KBM-7 (cell line): Measurements from ENCODE around the gene SSBP4.
"Not testable (repeated sequence)": the region's sequence is repeated elsewhere in the genome, so short reads cannot be mapped to it uniquely, and the experiment has no call there.

ENCODE experiments used
- DNase-seq: peaks from one replicate; pipeline ENCODE4 v3.0.0-alpha.2; 2015
- in situ Hi-C: fragments of 300-500 bp; cut with MboI; formaldehyde crosslinking; loops from 2 replicates; pipeline ENCODE4 v1.14.3; 2020; ENCODE audit warnings: low sequenced_read_pairs, low pct_unique_long_range_greater_than_20kb, mixed read lengths

Gene SSBP4

DNA sequence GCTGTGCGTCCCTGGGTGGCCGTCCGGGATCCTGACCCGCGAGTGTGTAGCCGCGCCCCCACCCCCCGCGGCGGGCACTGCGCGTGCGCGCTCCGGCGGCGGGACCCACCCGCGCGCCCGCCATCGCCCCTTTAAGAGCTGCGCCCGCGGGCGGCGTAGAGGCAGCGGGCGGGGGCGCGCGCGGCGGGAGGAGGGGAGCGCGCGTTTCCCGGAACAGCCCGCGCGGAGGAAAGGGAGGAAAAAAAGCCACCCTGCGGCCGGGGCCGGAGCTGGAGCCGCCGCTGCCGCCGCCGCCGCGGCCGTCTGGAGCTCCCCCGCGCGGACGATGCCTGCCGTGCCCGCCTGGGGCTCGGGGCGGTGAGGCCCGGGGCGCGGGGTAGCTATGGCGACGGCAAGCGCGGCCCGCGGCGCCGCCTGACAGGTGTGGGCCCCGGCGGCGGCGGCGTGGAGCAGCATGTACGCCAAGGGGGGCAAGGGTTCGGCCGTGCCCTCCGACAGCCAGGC lies at the start of gene SSBP4:
Gene SSBP4, plus strand, starts transcription at position 204 of the 504 bp plus-strand sequence. Its CDS starts 251 bp downstream, at position 455.
- in situ Hi-C loops, result no loop called here
- DNase-seq, result peak; percentile 89

DNA sequence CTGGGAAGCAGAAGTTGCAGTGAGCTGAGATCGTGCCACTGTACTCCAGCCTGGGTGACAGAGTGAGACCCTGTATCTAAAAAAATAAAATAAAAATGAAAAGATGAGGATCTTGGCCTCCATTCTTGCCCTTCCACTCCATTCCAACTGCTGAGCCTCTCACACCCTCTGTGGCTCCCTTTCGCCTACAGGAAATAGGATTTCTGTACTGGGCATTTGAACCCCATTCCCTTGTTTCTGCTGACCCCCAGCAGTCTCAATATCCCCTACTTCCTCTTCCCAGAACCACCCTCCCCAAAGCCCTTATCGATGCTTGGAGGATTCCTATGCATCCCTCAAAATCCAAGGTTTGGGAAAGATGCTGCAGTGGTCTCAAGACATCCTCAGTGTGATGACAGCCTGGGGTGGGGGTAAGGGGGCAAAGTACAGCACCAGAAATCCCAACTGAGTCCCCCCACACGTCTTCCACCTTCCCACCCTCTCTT lies 45.7 kb upstream of the SSBP4 start:
- in situ Hi-C loops, result no loop called here
- DNase-seq, result no peak

DNA sequence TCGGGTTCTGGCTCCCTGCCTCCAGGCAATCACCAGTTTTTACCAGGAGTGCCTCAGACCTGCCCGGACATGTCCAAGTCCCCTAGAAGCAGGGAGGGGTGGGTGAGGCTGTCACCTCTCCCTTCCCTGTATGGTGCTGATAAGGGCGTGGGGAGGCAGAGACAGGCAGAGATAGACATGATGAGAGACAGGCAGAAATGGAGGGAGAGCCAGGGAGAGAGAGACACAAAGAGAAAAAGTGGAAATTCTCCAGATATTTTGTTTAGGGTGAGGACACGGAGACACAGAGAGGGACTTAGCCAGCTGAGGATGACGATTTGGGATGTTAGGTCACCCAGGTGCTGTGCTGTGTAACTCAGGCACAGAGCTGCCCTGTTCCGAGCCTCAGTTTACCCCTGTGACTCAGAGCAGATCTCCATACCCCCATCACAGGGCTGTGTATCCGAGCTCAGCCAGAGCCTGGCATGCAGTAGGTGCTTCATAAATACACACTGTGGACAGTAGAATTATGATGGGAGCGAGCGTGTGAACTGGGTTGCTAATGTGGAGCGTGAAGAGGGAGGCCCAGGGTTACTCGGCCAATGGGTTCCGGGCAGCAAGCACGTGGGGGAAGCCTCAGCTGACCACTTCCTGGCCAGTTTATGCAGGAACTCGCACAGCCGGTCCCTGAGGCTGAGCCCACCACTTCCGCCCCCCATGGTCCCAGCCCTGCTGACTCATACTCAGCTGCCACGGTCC lies 45.1 kb upstream of the SSBP4 start:
- DNase-seq, result peak; percentile 95
- in situ Hi-C loops, result no loop called here

DNA sequence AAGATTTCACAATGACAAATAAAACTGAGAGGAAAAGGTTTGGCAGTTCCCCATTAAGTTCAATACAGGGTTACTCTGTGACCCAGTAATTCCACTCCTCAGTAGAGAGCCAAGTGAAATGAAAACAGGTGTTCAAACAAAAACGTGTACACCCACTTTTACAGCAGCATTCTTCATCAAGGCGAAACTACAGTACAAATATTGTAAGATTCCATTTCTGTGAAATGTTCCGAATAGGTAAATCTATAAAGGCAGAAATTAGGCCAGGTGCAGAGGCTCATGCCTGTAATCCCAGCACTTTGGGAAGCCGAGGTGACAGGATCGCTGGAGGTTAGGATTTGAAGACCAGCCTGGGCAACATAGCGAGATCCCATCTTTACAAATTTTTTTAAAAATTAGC lies 42.2 kb upstream of the SSBP4 start:
- in situ Hi-C loops, result no loop called here
- no peak for DNase-seq

DNA sequence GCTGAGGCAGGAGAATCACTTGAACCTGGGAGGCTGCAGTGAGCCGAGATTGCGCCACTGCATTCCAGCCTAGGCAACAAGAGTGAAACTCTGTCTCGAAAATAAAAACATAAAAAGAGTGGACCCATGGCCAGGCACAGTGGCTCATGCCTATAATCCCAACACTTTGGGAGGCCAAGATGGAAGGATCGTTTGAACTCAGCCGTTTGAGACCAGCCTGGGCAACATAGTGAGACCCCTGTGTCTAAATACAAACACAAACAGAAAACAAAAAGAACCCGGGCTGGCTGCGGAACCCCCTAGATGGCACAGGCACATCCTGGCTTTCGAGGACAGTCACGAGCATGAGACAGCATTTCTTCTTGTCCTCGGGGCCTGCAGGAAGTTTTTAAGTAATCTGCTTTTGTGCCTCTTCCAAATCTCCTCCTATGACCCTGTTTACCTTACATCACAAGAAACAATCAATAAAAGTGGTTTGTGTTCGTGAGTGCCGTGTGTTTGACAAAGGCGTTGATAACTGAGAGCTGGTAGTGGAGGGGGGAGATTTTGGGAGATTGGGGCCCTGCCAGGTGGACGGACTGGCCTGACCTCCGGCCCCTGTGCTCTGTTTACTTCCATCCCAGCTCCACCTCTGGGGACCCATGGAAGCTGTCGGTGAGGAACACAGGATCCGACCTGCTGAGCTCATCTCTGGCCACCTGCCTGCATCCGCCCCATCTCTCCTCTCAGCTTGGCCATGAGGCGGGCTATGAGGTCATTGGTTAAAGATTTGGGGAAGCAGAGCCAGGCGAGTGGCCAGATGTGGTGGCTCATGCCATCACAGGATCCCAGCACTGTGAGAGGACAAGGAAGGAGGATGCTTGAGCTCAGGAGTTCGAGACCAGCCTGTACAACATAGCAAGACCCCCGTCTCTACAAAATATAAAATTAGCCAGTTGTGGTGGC lies 39.1 kb upstream of the SSBP4 start:
- DNase-seq, result peak; percentile 55

DNA sequence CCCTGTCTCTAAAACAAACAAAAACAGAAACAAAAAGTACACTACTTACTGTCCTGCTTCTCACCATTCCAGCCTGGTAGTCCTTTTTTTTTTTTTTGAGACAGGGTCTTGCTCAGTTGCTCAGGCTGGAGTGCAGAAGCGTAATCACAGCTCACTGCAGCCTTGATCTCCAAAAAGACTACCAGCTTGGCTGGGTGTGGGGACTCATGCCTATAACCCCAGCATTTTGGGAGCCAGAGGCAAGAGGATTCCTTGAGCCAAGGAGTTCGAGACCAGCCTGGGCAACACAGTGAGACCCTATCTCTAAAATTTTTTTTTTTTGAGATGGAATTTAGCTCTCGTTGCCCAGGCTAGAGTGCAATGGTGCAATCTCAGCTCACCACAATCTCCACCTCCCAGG lies 38.4 kb upstream of the SSBP4 start:
- DNase-seq, result no peak
- in situ Hi-C loops, result no loop called here

More for the DNA sequence above, 39.1 kb upstream of the SSBP4 start:
- in situ Hi-C loops, result no loop called here

DNA sequence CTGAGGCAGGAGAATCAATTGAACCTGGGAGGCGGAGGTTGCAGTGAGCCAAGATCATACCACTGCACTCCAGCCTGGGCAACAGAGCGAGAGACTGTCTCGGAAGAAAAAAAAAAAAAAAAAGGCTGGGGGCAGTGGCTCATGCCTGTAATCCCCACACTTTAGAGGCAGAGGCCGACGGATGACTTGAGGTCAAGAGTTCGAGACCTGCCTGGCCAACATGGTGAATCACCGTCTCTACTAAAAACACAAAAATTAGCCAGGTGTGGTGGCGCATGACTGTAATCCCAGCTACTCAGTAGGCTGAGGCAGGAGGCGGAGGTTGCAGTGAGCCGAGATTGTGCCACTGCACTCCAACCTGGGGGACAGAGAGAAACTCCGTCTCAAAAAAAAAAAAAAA lies 35.6 kb upstream of the SSBP4 start:
- in situ Hi-C loops, result not testable (repeated sequence)

DNA sequence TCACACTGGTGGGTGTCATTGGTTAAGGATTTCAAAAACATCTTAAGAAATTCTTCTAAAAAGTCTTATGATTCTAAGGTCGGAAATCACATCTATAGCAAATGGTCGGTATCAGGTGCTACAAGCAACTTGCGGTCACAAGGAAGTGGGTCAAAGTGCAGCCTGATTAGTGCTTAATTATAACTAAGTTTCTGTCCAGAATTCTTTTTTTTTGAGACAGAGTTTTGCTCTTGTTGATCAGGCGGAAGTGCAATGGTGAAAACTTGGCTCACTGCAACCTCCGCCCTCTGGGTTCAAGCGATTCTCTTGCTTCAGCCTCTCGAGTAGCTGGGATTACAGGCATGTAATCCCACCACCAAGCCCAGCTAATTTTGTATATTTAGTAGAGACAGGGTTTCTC lies 34.4 kb upstream of the SSBP4 start:
- in situ Hi-C loops, result no loop called here
- no peak for DNase-seq

More for the DNA sequence above, 35.6 kb upstream of the SSBP4 start:
- DNase-seq, result not testable (repeated sequence)

DNA sequence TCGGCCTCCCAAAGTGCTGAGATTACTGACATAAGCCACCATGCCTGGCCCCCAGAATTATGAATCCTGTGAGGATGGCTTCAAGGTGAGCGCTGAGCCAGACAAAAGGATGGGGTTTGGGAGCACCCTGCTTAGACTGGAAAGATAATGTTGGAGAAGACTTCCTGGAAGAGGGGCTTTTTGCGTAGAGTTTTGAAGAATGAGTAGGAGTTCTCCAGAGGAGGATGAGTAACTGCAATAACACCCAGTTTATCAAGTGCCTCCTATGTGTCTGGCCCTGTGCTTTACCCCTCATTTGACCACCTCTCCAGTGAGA lies 33.9 kb upstream of the SSBP4 start:
- DNase-seq, result no peak
- in situ Hi-C loops, result no loop called here

DNA sequence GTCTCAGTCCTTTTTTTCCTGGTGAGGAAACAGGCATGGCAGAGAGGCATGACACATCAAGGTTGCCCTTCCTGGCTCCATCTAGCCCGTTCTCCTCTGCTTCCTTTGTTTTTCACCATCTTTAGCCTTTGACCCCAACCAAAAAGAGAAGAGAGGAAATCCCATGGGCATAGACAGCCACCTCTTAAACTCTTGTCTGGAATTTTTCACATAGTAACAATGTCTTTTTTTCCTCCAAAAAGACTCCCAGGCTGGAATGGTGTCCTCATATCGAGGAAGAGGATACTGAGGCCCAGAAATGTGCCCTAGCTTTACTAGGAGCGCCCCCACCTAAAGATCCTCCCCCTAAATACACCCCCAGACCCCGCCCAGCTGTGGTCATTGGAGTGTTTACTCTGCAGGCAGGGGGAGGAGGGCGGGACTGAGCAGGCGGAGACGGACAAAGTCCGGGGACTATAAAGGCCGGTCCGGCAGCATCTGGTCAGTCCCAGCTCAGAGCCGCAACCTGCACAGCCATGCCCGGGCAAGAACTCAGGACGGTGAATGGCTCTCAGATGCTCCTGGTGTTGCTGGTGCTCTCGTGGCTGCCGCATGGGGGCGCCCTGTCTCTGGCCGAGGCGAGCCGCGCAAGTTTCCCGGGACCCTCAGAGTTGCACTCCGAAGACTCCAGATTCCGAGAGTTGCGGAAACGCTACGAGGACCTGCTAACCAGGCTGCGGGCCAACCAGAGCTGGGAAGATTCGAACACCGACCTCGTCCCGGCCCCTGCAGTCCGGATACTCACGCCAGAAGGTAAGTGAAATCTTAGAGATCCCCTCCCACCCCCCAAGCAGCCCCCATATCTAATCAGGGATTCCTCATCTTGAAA lies 33.3 kb upstream of the SSBP4 start, which contains the start of gene GDF15:
Gene GDF15, plus strand, starts transcription at position 484 of the 868 bp plus-strand sequence. Its CDS starts 32 bp downstream, at position 516.
- in situ Hi-C loops, result no loop called here

DNA sequence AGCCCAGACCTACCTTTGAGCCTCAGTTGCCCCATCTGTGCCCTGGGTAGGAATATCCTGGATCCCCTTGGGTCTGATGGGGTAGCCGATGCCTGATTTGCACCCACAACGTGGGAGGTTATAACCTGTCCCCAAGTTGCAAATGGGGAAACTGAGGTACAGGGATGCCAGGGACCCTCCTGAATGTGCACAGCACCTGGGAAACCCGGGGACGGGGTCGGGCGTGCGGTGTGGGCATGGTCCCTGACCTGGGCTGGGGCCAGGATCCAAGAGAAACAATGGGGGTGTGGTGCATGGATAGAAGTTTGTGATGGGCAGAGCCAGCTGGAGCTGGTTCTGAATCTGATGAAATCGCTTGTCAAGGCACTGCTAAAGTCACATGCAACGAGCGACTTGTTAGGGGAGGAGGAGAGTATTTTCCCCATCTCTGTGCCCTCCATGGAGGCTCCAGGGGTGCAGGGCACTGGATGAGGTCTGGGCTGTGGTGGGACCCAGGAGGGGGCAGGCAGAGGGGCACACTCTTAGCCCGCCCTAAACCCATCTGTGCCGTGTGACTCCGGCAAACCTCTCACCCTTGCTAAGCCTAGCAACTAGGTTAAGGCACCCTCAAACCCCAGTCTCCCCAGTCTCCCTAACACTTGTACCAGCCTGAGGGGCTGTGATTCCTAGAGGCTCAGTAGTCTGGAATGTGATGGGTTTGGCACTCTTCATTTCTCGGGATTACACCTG lies 32.5 kb upstream of the SSBP4 start:
- in situ Hi-C loops, result no loop called here
- no peak for DNase-seq

More for the DNA sequence above, 33.3 kb upstream of the SSBP4 start, which contains the start of gene GDF15:
- no peak for DNase-seq

DNA sequence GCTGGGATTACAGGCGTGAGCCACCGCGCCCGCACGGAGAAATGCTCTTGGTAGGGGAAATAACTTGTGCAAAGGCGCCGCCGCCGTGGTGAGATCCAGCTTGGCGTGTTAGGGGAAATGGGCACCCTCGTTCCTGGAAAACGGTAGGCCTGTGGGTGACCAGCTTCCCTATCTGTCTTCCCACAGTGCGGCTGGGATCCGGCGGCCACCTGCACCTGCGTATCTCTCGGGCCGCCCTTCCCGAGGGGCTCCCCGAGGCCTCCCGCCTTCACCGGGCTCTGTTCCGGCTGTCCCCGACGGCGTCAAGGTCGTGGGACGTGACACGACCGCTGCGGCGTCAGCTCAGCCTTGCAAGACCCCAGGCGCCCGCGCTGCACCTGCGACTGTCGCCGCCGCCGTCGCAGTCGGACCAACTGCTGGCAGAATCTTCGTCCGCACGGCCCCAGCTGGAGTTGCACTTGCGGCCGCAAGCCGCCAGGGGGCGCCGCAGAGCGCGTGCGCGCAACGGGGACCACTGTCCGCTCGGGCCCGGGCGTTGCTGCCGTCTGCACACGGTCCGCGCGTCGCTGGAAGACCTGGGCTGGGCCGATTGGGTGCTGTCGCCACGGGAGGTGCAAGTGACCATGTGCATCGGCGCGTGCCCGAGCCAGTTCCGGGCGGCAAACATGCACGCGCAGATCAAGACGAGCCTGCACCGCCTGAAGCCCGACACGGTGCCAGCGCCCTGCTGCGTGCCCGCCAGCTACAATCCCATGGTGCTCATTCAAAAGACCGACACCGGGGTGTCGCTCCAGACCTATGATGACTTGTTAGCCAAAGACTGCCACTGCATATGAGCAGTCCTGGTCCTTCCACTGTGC lies 30.9 kb upstream of the SSBP4 start:
- DNase-seq, result peak; percentile 90
- in situ Hi-C loops, result no loop called here

DNA sequence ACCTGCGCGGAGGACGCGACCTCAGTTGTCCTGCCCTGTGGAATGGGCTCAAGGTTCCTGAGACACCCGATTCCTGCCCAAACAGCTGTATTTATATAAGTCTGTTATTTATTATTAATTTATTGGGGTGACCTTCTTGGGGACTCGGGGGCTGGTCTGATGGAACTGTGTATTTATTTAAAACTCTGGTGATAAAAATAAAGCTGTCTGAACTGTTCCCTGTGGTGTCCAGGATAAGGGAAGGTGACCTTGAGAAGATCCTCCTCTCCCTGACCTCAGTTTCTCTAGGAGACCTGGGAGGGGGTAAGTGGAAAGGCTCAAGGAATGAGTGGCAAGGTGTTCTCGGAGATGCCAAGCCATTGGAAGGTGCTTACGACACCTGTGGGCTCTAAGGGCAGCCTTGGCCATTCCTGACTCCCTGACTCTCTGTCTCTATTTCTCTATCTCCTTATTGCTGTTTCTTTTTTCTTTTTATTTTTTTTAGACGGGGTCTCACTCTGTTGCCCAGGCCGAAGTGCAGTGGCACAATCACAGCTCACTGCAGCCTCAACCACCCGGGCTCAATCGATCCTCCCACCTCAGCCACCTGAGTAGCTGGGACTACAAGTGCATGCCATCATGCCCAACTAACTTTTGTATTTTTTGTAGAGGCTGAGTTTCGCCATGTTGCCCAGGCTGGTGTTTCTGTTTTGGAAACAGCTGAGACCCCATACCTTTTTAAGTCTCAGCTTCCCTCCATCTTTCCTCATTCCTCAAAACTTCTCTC lies 30.1 kb upstream of the SSBP4 start:
- in situ Hi-C loops, result no loop called here
- DNase-seq, result no peak

DNA sequence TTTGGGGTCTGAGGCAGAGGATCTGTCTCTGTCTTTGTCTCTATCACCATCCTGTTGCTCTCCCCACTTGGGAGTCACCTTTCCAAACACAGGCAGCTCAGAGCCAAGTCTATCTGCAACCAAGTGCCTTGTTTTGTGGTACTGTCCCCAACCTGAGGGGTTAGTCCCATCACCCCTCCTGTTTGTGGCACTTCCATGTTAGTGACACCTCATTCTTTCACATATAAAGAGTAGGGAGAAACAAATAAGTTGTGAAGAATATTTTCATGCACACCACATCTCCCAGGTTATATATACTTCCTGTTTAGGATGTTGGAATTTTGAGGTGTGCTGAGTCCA lies 29.5 kb upstream of the SSBP4 start:
- in situ Hi-C loops, result no loop called here
- no peak for DNase-seq

DNA sequence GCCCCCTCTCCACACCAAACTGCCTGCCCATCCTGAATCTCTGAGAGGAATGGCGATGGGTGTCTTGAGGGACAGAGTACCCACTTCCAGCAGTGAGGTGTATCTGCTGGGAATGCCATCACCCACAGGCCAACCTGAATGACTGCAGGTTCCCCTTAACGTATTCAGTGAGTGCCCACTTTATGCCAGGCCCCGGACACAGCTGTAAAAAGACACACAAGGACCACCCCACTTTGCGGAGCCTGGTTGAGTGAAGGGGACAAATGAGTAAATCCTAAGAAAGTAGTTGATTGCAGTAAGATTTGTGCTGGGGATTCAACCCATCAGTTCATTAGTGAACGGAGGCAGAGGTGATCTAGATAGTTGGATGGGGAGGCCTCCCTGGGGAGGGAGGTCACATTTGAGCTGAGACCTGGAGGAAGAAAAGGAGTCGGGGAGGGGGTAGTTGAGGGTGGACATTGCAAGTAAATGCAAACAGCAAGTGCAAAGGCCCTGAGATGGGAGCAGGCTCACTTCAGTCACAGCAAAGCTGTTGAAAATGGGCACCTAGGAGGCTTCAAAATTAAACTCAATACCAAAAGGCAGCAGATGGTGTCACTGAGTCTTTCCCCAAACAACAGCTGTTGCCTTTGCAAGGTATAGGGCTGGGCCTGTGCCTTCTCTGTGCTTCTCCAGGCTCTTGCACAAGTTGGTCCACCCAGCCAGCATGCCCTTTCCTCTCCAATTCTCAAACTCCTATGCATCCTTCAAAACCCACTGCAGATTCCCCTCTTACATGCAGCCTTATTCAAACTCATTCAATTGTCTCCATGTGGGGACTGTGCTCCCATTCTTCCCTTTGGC lies 28.9 kb upstream of the SSBP4 start:
- in situ Hi-C loops, result no loop called here
- DNase-seq, result no peak

DNA sequence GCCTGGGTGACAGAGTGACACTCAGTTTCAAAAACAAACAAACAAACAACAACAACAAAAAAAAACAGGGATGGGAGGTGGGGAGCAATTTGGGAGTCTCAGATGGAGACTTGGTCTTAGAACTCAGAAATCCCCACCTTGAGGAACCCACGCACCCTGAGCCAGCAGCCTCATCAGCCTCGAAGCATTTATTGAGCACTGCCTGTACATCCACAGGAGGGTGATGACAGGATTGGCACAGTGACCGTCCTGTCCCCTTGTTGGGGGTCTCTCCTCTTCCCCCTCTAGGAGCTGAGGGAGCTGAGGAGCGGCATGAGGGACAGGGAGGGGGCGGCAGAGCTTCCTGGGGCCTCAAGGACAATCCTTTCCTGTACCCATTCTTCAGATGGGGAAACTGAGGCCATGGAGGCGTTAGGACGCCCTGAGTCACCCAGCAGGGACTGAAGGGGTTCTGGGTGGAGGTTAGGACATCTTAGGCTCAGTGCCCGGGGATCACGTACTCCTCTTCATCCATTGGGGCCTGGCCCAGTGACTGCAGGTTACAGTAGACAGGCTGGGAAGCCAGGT lies 27.6 kb upstream of the SSBP4 start:
- in situ Hi-C loops, result no loop called here

More for the DNA sequence above, 27.6 kb upstream of the SSBP4 start:
- DNase-seq, result no peak
